ENCODE measurements around the gene FARS2. TPM values are rescaled to one million over a fixed set of nuclear protein-coding genes. Genes with fewer than 3 reads are reported as not detected.

The FARS2 gene
- total and polyA plus RNA-seq, 10 donors = 9.0 to 27.4 (median 19.8) TPM

DNA sequence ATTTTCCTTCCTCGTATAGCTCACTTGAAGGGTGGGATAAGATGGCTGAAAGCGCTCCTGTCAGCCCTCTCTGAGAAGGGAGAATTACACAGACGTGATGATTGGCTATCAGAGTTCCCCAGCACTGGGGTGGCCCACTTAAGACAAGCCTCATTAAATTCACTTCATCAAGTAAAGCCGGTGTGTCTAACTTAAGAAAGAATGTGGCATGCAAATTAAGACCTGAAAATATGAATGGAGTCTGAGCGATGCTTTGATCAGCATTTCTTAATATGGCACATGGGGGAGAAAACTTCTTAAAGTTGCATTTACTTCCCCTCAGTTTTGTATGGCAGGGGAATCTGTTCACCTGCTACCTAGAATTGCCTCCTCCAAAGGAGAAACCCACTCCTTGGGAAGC is 369.3 kb downstream of the FARS2 start:
- H3K36me3 ChIP-seq = no peaks in the 10 kb centered on the region
- H3K27ac ChIP-seq = no peak overlapping the region
- intact Hi-C loops (cut with DNase I; ENCODE audit: low total_unique reads) = no loop called here
- TF ChIP-seq, protein P1, sequence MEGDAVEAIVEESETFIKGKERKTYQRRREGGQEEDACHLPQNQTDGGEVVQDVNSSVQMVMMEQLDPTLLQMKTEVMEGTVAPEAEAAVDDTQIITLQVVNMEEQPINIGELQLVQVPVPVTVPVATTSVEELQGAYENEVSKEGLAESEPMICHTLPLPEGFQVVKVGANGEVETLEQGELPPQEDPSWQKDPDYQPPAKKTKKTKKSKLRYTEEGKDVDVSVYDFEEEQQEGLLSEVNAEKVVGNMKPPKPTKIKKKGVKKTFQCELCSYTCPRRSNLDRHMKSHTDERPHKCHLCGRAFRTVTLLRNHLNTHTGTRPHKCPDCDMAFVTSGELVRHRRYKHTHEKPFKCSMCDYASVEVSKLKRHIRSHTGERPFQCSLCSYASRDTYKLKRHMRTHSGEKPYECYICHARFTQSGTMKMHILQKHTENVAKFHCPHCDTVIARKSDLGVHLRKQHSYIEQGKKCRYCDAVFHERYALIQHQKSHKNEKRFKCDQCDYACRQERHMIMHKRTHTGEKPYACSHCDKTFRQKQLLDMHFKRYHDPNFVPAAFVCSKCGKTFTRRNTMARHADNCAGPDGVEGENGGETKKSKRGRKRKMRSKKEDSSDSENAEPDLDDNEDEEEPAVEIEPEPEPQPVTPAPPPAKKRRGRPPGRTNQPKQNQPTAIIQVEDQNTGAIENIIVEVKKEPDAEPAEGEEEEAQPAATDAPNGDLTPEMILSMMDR (IDR thresholded peaks at IDR 0.05 in 8 of 11, conservative IDR thresholded peaks at IDR 0.05 in 3 of 11) = no peak
- no peak for TF ChIP-seq POLR2A (IDR thresholded peaks at IDR 0.05)
- no peak for TF ChIP-seq POLR2AphosphoS5 (IDR thresholded peaks at IDR 0.05)
- no peaks in the 10 kb centered on the region for H3K9me3 ChIP-seq
- no peak for DNase-seq
- H3K27me3 ChIP-seq (replicated peaks in 1 of 7) = no peaks in the 10 kb centered on the region
- no peak overlapping the region for H3K4me3 ChIP-seq
- 79 to 94% (median 82%) methylated on average over 5 of the region's 5 CpGs for WGBS, 5 donors
- peaks cover 0 to 18% (median 11%) of the 10 kb centered on the region in 6 donors for H3K4me1 ChIP-seq

DNA sequence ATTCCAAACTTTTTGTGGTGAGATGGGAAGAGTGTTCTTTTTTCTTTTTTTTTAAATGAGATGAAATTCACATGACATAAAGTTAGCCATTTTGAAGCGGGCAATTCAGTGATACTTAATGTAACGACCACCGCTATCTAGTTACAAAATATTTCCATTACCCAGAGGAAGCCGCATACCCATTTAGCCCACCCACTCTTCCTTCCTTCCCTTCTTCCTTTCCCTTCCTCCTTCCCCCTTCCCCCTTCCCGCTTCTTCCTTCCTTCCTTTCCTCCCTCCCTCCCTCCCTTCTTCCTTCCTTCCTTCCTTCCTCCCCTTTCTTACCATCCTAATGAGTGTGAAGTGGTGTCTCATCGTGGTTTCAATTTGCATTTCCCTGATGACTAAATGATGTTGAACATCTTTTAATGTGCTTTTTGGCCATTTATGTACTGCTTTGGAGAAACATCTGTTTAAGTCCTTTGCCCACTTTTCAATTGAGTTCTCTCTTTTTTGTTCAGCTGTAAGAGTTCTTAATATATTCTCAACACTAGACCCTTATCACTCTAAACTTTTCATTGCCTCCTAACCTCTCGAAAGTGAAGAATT is 371.1 kb downstream of the FARS2 start:
- no peak for DNase-seq
- no peak for TF ChIP-seq POLR2A (IDR thresholded peaks at IDR 0.05)
- no peak for TF ChIP-seq POLR2AphosphoS5 (IDR thresholded peaks at IDR 0.05)
- TF ChIP-seq, protein P1 (IDR thresholded peaks at IDR 0.05 in 8 of 11, conservative IDR thresholded peaks at IDR 0.05 in 3 of 11) = no peak
- WGBS, 5 donors = 67 to 74% (median 72%) methylated on average over 7 of the region's 7 CpGs
- no peak overlapping the region for H3K4me3 ChIP-seq
- H3K4me1 ChIP-seq = peaks cover 0 to 4% (median 2%) of the 10 kb centered on the region in 6 donors
- intact Hi-C loops (cut with DNase I; ENCODE audit: low total_unique reads) = no loop called here
- no peak overlapping the region for H3K27ac ChIP-seq
- peaks cover 0 to 5% (median 0%) of the 10 kb centered on the region in 6 donors for H3K36me3 ChIP-seq
- H3K27me3 ChIP-seq (replicated peaks in 1 of 7) = no peaks in the 10 kb centered on the region
- H3K9me3 ChIP-seq = no peaks in the 10 kb centered on the region

DNA sequence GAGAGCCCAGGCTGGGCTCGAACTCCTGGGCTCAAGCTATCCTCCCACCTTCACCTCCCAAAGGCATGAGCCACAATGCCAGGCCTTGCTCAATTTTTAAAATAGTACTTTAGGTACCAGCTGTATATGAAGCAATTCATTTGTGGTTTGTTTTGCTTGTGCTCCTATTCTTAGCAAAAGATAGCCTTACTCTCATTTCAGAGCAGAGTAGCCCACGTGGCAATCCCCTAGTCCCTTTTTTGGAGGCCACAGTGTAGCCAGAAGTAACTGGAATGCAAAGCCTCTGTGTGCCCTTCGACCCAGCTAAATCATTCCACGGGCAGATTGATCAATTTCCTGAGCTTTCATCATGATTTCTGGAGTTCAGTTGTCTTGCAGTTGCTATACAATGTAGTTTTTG is 373.2 kb downstream of the FARS2 start:
- no peaks in the 10 kb centered on the region for H3K4me1 ChIP-seq
- TF ChIP-seq POLR2AphosphoS5 (IDR thresholded peaks at IDR 0.05) (no peak), POLR2A (IDR thresholded peaks at IDR 0.05) (no peak)
- TF ChIP-seq, protein P1 (IDR thresholded peaks at IDR 0.05 in 8 of 11, conservative IDR thresholded peaks at IDR 0.05 in 3 of 11) = no peak
- no peak overlapping the region for H3K27ac ChIP-seq
- DNase-seq = no peak
- intact Hi-C loops (cut with DNase I; ENCODE audit: low total_unique reads) = no loop called here
- peaks cover 0 to 5% (median 0%) of the 10 kb centered on the region in 6 donors for H3K36me3 ChIP-seq
- H3K9me3 ChIP-seq = peaks cover 0 to 5% (median under 1%) of the 10 kb centered on the region in 8 donors
- H3K4me3 ChIP-seq = no peak overlapping the region
- 60 to 85% (median 68%) methylated on average over 4 of the region's 4 CpGs for WGBS, 5 donors
- no peaks in the 10 kb centered on the region for H3K27me3 ChIP-seq (replicated peaks in 1 of 7)

DNA sequence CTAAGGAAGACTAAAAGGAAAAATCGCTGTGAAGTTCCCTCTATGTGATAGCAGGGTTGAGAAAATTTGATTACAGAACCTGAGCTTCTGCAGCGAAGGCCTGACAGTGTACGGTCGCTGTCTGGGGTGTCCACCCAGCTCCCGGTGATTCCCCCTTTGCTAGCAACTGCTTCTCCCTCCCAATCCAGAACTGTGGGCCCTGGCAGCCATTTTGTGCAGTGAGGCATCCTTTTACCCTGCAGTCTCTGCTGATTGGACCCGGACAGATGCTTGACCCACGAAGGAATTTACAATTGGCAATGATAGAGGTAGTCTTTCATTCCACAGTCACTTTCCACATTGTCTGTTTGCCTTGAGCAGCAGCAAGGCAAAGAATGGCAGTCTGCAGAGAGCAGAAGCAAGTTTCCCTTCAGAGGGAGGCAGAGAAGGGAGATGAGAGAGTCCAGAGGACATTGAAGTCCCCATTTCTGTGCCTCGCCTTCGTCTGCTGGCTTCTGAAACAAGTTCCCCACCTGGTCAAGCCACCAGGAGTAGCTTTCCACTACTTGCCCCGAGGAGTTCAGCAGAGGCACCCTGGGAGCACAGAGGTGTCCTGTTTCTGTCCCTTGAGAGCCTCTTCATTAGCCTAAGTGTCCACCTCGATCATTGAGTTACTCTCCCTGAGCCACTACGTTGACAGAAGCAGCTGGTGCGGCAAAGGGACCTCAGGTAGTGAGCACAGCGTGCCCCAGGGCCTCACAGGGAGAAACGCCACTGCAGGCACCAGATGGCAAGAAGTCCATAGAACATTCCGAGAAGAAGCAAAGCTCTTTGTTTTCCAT is 375.1 kb downstream of the FARS2 start:
- Histone ChIP-seq H3K27ac (no peak overlapping the region), H3K36me3 (peaks cover 0 to 16% (median 0%) of the 10 kb centered on the region in 6 donors), H3K4me3 (no peak overlapping the region), H3K27me3 (replicated peaks in 1 of 7) (no peaks in the 10 kb centered on the region), H3K4me1 (no peaks in the 10 kb centered on the region), H3K9me3 (peaks cover 6 to 23% (median 19%) of the 10 kb centered on the region in 8 donors)
- WGBS, 5 donors = 92 to 97% (median 95%) methylated on average over 16 of the region's 16 CpGs
- intact Hi-C loops (cut with DNase I; ENCODE audit: low total_unique reads) = no loop called here
- no peak for DNase-seq
- TF ChIP-seq POLR2AphosphoS5 (IDR thresholded peaks at IDR 0.05) = no peak
- TF ChIP-seq, protein P1 (IDR thresholded peaks at IDR 0.05 in 8 of 11, conservative IDR thresholded peaks at IDR 0.05 in 3 of 11) = no peak
- TF ChIP-seq POLR2A (IDR thresholded peaks at IDR 0.05) = no peak

Measured in spleen (tissue), 11 donors.